ENCODE results near the gene AUNIP.

DNA sequence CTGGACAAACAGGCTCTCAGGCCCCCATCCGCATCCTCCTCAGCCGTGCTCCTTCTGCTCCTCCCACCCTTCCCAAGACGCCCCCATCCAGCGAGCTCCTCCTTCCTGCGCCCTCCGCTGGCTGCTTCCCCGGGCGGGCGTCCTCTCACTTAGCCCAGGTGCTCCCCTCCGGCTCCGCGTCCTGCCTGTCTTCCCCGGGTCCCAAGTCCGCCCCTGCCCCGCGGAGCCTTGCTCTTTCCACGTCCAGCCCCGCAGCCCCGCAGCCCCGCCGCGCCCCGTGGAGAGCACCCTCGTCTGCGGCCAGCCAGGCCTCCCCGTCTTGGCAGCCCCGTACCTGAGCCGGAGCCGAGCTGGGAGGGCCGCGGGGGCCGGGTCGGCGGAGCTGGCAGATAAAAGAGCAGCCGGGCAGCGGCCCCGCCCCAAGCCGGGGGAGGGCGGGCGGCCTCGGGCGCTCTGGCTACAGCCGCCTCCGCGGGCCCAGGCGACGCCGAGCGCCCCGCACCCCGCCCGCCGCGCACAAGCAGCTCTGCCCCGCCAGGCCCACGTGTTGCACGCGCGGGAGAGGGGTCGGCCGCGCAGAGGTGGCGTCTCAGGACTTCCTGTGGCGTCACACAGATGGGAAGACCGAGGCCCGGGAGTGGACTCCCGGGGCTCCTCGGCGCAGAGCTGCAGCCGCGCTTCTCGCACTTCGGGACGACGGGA, 16.0 kb upstream of the AUNIP start, which contains the start of gene PAQR7:
- TF ChIP-seq EZH2 (IDR thresholded peaks at IDR 0.05; ENCODE audit: insufficient read depth, poor library complexity, severe bottlenecking), result no peak
- no peak for TF ChIP-seq EZH2phosphoT487 (IDR thresholded peaks at IDR 0.05; ENCODE audit: insufficient read depth, low read depth)

Data from GM23248 (cell line).